ENCODE data around the gene RFTN1. TPM values are rescaled to one million over a fixed set of nuclear protein-coding genes. Genes with fewer than 3 reads are reported as not detected.

RFTN1 gene
- total and polyA plus RNA-seq, 4 donors: 4.4 to 20.4 (median 11.9) TPM

GRCh38 chr3:16480861-16481545 is 32.5 kb downstream of the RFTN1 start (continued):
- TF ChIP-seq REST (IDR thresholded peaks at IDR 0.05) (no peak), YY1 (IDR thresholded peaks at IDR 0.05) (no peak), SP1 (IDR thresholded peaks at IDR 0.05) (no peak), JUND (IDR thresholded peaks at IDR 0.05) (no peak), TAF1 (conservative IDR thresholded peaks at IDR 0.05) (no peak), RAD21 (IDR thresholded peaks at IDR 0.05) (no peak), GABPA (IDR thresholded peaks at IDR 0.05 in 1 of 2, conservative IDR thresholded peaks at IDR 0.05 in 1 of 2) (no peak)

GRCh38 chr3:16478516-16478915 is 35.0 kb downstream of the RFTN1 start:
- no peak overlapping the region for H3K9ac ChIP-seq (ENCODE audit: low read depth in 1 of 2, low read length in 2 of 2)
- no peak for DNase-seq (ENCODE audit: low spot score)
- H3K27ac ChIP-seq (ENCODE audit: low read depth in 1 of 2, low read length in 2 of 2): no peak overlapping the region
- peaks cover 0 to 6% (median 3%) of the 10 kb centered on the region in 4 donors for H3K4me1 ChIP-seq (ENCODE audit: control insufficient read depth in 4 of 4, insufficient read depth in 4 of 4, low read length in 3 of 4)
- H3K9me3 ChIP-seq (ENCODE audit: control insufficient read depth in 4 of 4, low read length in 3 of 4): no peaks in the 10 kb centered on the region
- no peak overlapping the region for H3K4me3 ChIP-seq (ENCODE audit: low read depth in 1 of 3, low read length in 3 of 3)
- TF ChIP-seq HNF4G (IDR thresholded peaks at IDR 0.05) (no peak), MAX (IDR thresholded peaks at IDR 0.05) (no peak), FOXA1 (IDR thresholded peaks at IDR 0.05) (no peak), TAF1 (conservative IDR thresholded peaks at IDR 0.05) (no peak), SP1 (IDR thresholded peaks at IDR 0.05) (no peak), RXRA (IDR thresholded peaks at IDR 0.05) (no peak), NR2F2 (IDR thresholded peaks at IDR 0.05) (no peak), EGR1 (IDR thresholded peaks at IDR 0.05; ENCODE audit: low read depth in 2 of 2) (no peak), RAD21 (IDR thresholded peaks at IDR 0.05) (no peak), ZBTB33 (IDR thresholded peaks at IDR 0.05) (no peak), FOXA2 (IDR thresholded peaks at IDR 0.05) (no peak), CTCF (IDR thresholded peaks at IDR 0.05; ENCODE audit: low read depth, low read length, missing input control) (no peak), HNF4A (conservative IDR thresholded peaks at IDR 0.05) (no peak), ATF3 (IDR thresholded peaks at IDR 0.05) (no peak), YY1 (IDR thresholded peaks at IDR 0.05) (no peak), JUND (IDR thresholded peaks at IDR 0.05) (no peak), REST (IDR thresholded peaks at IDR 0.05) (no peak), GABPA (IDR thresholded peaks at IDR 0.05 in 1 of 2, conservative IDR thresholded peaks at IDR 0.05 in 1 of 2) (no peak)
- 88% methylated on average over 2 of the region's 2 CpGs for WGBS
- peaks cover 0 to 4% (median under 1%) of the 10 kb centered on the region in 4 donors for H3K36me3 ChIP-seq (ENCODE audit: control insufficient read depth in 4 of 4, insufficient read depth in 3 of 4, low read depth in 1 of 4, low read length in 3 of 4)
- no peaks in the 10 kb centered on the region for H3K27me3 ChIP-seq (ENCODE audit: control insufficient read depth in 4 of 4, insufficient read depth in 4 of 4, low read length in 3 of 4)

Measured in liver (tissue), 9 donors.